OCI-LY3 (cell line): Measurements from ENCODE around the gene ROBO3.

Experiments used
- H2AFZ ChIP-seq: fragments of 200-600, 300-600 bp; shearing (Covaris generic); 2 replicates; pipeline ENCODE4 v1.6.0; 2014; ENCODE audit warnings: antibody characterized with exemption, low read depth, low read length
- H3K27ac ChIP-seq: fragments of 200-600, 300-600 bp; sonication (generic); 2 replicates; pipeline ENCODE4 v1.5.1; 2014; ENCODE audit warnings: mild to moderate bottlenecking, low read length, moderate library complexity, mixed read lengths
- H3K27me3 ChIP-seq: fragments of 200-600, 300-600 bp; sonication (generic); 2 replicates; pipeline ENCODE4 v1.6.1; 2014; ENCODE audit warnings: low read depth, low read length, mixed read lengths
- H3K36me3 ChIP-seq: fragments of 200-600, 300-600 bp; sonication (generic); replicated peaks from 2 replicates; pipeline ENCODE3; 2014; ENCODE audit warnings: low read depth, low read length, mixed read lengths
- H3K4me1 ChIP-seq: fragments of 300-600, 200-600 bp; sonication (generic); 2 replicates; pipeline ENCODE4 v1.6.1; 2014; ENCODE audit warnings: low read length, mixed read lengths
- H3K4me2 ChIP-seq: fragments of 200-600, 300-600 bp; sonication (generic); 2 replicates; pipeline ENCODE4 v1.6.1; 2014; ENCODE audit warnings: low read length, mixed read lengths
- H3K4me3 ChIP-seq: fragments of 300-600, 200-600 bp; sonication (generic); 2 replicates; pipeline ENCODE4 v1.5.1; 2014; ENCODE audit warnings: antibody characterized with exemption, mild to moderate bottlenecking, low read length, moderate library complexity
- H3K79me2 ChIP-seq: fragments of 300-600, 200-600 bp; shearing (Covaris generic); 2 replicates; pipeline ENCODE4 v1.6.1; 2014; ENCODE audit warnings: mild to moderate bottlenecking, low read length, mixed read lengths
- H3K9ac ChIP-seq: fragments of 300-600, 200-600 bp; shearing (Covaris generic); 2 replicates; pipeline ENCODE4 v1.6.0; 2014; ENCODE audit warnings: mild to moderate bottlenecking, low read length, moderate library complexity
- H3K9me3 ChIP-seq: fragments of 200-600, 300-600 bp; shearing (Covaris generic); 2 replicates; pipeline ENCODE4 v1.6.1; 2014; ENCODE audit warnings: low read length, mixed read lengths; ENCODE audit not compliant: insufficient read depth
- H4K20me1 ChIP-seq: fragments of 200-600, 300-600 bp; sonication (generic); 2 replicates; pipeline ENCODE4 v1.6.1; 2016; ENCODE audit warnings: low read length, mixed read lengths; ENCODE audit not compliant: insufficient read depth
- CTCF ChIP-seq: fragments of 200-600, 300-600 bp; sonication (generic); IDR thresholded peaks from 2 replicates; pipeline ENCODE4 v1.5.1; 2014; ENCODE audit warnings: antibody characterized with exemption, low read length, low read depth
- EZH2phosphoT487 ChIP-seq: fragments of 200-600 bp; shearing (Covaris generic); IDR thresholded peaks from 2 replicates; pipeline ENCODE4 v1.6.1; 2018; ENCODE audit warnings: antibody characterized with exemption, mixed run types, low read depth

ROBO3 gene

GRCh38 chr11:124843616-124843910, 21.7 kb upstream of the ROBO3 start:
- H3K79me2 ChIP-seq: no peaks in the 10 kb centered on the region
- H3K4me2 ChIP-seq: no peak overlapping the region
- H3K4me3 ChIP-seq: no peak overlapping the region
- no peak overlapping the region for H2AFZ ChIP-seq
- no peaks in the 10 kb centered on the region for H3K9me3 ChIP-seq
- H3K36me3 ChIP-seq: no peaks in the 10 kb centered on the region
- TF ChIP-seq EZH2phosphoT487: no peak
- no peak for TF ChIP-seq CTCF
- no peak overlapping the region for H3K27ac ChIP-seq
- H3K27me3 ChIP-seq: peaks cover 62% of the 10 kb centered on the region
- peaks cover 8% of the 10 kb centered on the region for H3K4me1 ChIP-seq
- no peaks in the 10 kb centered on the region for H4K20me1 ChIP-seq
- H3K9ac ChIP-seq: no peak overlapping the region

GRCh38 chr11:124844664-124845079, 20.6 kb upstream of the ROBO3 start:
- Histone ChIP-seq H3K27me3 (peaks cover 71% of the 10 kb centered on the region), H3K4me2 (no peak overlapping the region), H3K9me3 (no peaks in the 10 kb centered on the region), H4K20me1 (no peaks in the 10 kb centered on the region), H3K4me1 (peaks cover 8% of the 10 kb centered on the region), H3K27ac (no peak overlapping the region), H3K79me2 (no peaks in the 10 kb centered on the region), H3K36me3 (no peaks in the 10 kb centered on the region), H3K4me3 (no peak overlapping the region), H2AFZ (no peak overlapping the region), H3K9ac (no peak overlapping the region)
- TF ChIP-seq EZH2phosphoT487 (no peak), CTCF (no peak)

GRCh38 chr11:124846070-124846673, 19.1 kb upstream of the ROBO3 start:
- Histone ChIP-seq H3K9ac (no peak overlapping the region), H3K79me2 (no peaks in the 10 kb centered on the region), H4K20me1 (no peaks in the 10 kb centered on the region), H3K27ac (no peak overlapping the region), H3K27me3 (peaks cover 67% of the 10 kb centered on the region), H3K9me3 (no peaks in the 10 kb centered on the region), H3K4me1 (peaks cover 8% of the 10 kb centered on the region), H3K4me3 (no peak overlapping the region), H3K4me2 (no peak overlapping the region), H3K36me3 (no peaks in the 10 kb centered on the region), H2AFZ (no peak overlapping the region)
- TF ChIP-seq CTCF (no peak), EZH2phosphoT487 (no peak)

- no peak overlapping the region for H3K4me2 ChIP-seq
- H3K4me3 ChIP-seq: no peak overlapping the region
- H3K36me3 ChIP-seq: no peaks in the 10 kb centered on the region
- no peaks in the 10 kb centered on the region for H4K20me1 ChIP-seq
- no peaks in the 10 kb centered on the region for H3K4me1 ChIP-seq
- no peak overlapping the region for H3K27ac ChIP-seq
- no peaks in the 10 kb centered on the region for H3K9me3 ChIP-seq
- peaks cover 6% of the 10 kb centered on the region; the same call in 1 of the 2 replicates for H3K27me3 ChIP-seq
- no peaks in the 10 kb centered on the region for H3K79me2 ChIP-seq
- H2AFZ ChIP-seq: no peak overlapping the region
- TF ChIP-seq EZH2phosphoT487 (no peak), CTCF (no peak)
- no peak overlapping the region for H3K9ac ChIP-seq
These were observed 6.1 kb upstream of the ROBO3 start for GRCh38 chr11:124859171-124859570.
